COR-L47 (cell line): ENCODE measurements around the gene ABCG5.
A peak's percentile ranks its signal among the peaks of the same experiment; 100 is the strongest.

ENCODE experiments used
- DNase-seq: peaks from one replicate; lab custom pipeline; 2025; lab: John Stamatoyannopoulos, UW

The ABCG5 gene

DNA sequence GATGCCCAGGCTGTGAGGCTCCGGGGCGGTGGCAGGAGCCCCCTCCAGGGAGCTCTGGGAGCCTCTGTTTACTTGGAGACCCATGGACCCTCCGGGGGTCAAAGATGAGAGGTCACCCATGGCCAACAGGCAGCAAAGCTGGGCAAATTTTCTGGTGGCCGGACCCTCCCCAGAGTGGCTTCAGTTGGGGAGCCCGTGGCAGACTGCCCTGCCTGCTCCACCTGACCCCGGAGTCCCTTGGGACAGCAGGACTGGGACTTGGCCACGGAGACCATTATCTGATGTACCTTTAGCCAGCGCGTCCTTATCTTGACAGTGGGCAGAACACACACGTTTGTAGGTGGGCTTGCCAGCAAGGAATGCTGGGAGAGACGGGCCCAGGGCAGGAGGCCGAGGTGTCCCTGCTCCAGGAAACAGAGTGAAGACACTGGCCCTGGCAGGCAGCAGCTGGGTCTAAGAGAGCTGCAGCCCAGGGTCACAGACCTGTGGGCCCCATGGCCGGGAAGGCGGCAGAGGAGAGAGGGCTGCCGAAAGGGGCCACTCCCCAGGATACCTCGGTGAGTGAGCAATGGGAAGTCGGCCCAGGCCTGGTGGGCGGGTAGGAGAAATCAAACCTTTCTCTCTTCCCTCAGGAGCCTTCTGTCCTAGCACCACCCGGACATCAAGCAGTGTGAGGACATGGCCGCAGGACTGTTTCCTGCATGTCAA, at the start of gene ABCG5, which contains the start of gene ABCG8:
ABCG5 (minus strand) TSS at position 280 of the 708 bp plus-strand sequence; CDS start at position 120, 160 bp downstream.
ABCG8 (plus strand) TSS at position 412 of the 708 bp plus-strand sequence; CDS start at position 495, 83 bp downstream.
- DNase-seq: no peak

DNA sequence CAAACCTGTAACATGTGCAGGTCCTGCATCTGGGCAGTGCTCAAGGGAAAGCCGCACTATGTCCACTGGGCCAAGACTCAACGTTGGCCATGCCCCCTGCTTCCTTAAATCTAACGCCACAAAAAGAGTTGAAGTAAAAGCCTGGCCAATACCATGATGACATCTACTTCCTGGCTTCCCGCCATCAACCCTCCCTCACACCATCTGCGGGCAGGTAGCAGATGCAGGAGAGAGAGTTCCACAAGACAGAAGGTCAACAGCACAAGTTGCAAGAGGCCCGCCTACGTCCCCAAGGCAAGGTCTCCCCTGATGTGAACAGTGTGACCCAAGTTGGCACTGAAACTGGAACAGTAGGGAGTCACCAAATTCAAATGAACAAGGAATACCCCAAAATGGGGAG, 48.5 kb upstream of the ABCG5 start:
- no peak for DNase-seq

GRCh38 chr2:43885132-43885632, 46.5 kb upstream of the ABCG5 start:
- no peak for DNase-seq

- no peak for DNase-seq
Observed at GRCh38 chr2:43884689-43885088, 46.0 kb upstream of the ABCG5 start.

GRCh38 chr2:43882312-43882711, 43.7 kb upstream of the ABCG5 start:
- no peak for DNase-seq

GRCh38 chr2:43880952-43881351, 42.3 kb upstream of the ABCG5 start:
- no peak for DNase-seq

GRCh38 chr2:43880471-43880870, 41.8 kb upstream of the ABCG5 start:
- no peak for DNase-seq

DNA sequence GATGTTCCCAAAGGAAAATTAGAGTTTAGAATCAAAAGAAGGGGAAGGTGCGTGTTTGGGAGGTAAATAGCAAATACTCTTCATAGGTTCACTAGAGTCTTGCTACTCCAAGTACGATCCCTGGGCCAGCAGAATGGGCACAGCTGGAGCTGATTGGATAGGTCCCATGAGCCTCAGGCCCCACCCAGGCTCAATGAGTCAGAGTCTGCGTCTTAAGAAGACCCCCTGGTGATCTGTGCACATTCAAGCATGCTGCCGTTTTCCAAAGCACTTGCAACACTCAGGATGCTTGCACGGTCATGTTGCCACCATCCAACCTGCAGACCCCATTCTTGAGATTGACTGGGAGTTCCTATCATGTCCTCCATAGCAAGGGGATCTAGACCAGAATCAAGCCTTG, 40.6 kb upstream of the ABCG5 start:
- no peak for DNase-seq

DNA sequence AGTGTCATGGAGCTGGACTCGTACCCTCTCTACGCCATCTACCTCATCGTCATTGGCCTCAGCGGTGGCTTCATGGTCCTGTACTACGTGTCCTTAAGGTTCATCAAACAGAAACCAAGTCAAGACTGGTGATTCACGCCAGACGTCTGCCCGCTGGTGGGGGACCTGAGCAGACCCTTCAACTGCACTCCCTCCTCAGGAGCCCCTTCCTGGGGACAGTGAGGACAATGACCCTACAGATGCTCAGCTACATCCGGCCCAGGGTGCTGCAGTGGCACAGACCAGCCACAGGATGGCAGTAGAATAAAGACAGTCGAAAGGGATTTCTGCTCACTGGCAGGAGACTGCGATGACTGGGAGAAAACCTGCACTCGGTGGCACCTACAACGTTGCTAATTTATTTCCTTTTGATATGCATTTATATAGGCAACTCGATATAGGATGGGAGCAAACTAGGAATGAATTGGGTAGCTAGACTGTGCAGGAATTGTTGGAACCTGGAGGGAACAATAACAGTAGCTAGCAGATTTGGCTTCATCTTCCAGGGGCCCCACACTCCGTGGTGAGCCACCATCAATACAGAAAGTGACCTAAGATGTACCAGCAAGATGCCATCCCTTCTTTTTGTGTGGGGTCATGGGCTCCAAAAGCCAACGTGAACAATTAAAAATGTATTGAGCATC, 39.3 kb upstream of the ABCG5 start:
- DNase-seq: peak; percentile 50

DNA sequence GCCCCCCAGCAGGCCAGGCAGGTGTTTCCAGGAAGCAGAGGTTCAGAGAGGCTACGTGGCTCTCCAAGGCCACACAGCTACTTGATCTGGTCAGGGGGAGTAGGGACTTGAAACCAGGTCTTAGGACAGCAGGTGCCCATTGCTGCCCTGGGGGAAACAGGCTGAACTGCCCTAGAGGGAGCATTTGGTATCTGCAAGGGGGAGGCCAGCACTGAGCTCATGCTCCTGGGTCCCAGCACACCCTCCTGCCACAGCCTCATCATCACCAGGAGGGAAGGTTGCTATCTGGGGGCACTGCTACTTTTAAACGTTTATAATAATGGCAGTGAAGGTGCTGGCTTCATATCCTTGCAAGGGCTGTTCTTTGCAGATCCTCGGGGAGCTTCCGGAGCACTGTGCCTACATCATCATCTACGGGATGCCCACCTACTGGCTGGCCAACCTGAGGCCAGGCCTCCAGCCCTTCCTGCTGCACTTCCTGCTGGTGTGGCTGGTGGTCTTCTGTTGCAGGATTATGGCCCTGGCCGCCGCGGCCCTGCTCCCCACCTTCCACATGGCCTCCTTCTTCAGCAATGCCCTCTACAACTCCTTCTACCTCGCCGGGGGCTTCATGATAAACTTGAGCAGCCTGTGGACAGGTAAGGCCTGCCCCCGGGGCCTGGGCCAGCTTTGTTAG, 36.3 kb upstream of the ABCG5 start:
- no peak for DNase-seq

GRCh38 chr2:43872151-43872550, 33.5 kb upstream of the ABCG5 start:
- DNase-seq: no peak

DNA sequence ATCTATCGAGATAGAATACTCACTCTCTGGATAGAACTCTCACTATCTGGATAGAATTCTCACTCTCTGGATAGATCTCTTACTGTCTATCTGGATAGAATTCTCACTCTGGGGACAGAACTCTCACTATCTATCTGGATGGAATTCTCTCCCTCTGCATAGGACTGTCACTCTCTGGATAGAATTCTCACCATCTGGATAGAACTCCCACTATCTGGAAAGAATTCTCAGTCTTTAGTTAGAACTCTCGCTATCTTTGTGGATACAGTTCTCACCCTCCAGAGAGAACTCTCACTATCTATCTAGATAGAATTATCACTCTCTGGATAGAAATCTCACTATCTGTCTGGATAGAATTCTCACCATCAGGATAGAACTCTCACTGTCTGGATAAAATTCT, 16.7 kb upstream of the ABCG5 start:
- no peak for DNase-seq

- no peak for DNase-seq
Observed at GRCh38 chr2:43854671-43855070, 16.0 kb upstream of the ABCG5 start.

- DNase-seq: no peak
Observed at GRCh38 chr2:43853141-43854081, 14.8 kb upstream of the ABCG5 start.

- no peak for DNase-seq
Observed at GRCh38 chr2:43852196-43852730, 13.6 kb upstream of the ABCG5 start.

DNA sequence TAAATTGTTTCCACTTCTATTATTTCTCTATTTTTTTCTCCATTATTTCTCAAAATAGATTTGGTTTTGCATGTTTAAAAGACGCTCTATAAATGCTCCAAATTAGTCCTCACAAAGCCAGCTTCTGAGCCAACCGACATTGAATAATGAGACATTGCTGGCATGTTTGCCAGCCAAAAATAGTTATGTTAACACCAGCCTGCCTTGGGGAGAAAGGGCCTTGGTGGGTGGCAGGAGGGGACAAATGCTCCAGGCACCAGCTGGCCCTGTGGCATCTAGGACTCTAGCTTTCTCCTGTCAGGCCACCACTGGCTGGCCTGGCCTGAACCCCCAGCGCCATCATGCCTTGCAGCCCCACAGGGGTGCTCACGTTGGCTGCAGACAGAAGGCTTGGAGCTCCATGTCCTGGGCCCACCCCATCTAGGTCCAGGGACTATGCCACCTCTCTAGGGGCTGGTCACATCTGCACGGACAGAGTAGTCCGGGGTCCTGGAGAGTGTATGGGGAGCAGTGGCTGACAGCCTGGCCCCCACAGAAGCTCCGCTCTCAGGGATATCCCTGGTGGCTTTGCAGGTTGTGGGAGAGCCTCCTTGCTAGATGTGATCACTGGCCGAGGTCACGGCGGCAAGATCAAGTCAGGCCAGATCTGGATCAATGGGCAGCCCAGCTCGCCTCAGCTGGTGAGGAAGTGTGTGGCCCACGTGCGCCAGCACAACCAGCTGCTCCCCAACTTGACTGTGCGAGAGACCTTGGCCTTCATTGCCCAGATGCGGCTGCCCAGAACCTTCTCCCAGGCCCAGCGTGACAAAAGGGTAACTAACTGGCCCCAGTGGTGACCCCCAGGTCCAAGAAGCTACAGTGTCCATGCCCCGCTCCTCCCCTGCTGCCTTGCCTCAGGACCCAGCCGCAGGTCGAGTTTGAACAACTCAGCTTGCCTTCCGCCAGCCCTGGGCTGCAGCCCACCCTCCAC, 12.7 kb upstream of the ABCG5 start:
- no peak for DNase-seq

DNA sequence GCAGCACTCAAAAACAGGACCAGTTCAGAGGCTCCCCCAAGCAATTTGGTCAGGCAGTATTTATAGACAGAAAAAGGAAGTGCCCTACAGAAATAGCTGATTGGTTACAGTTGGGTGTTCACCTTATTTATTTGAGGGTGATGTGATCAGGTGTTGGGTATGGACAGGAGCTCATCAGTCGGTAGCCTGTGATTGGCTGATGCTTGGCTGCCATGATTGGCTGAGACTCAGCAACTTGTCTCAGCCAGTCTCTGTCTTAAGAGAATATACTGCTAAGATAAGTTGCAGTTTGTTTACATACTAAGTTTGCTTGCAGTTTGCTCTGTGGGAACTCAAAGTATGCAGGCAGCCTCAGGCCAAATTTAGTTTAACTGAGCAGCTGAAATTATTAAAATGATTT, 9.6 kb upstream of the ABCG5 start:
- no peak for DNase-seq

- no peak for DNase-seq
Observed at GRCh38 chr2:43846140-43846793, 7.6 kb upstream of the ABCG5 start.

- DNase-seq: no peak
Observed at GRCh38 chr2:43845181-43845580, 6.5 kb upstream of the ABCG5 start.

DNA sequence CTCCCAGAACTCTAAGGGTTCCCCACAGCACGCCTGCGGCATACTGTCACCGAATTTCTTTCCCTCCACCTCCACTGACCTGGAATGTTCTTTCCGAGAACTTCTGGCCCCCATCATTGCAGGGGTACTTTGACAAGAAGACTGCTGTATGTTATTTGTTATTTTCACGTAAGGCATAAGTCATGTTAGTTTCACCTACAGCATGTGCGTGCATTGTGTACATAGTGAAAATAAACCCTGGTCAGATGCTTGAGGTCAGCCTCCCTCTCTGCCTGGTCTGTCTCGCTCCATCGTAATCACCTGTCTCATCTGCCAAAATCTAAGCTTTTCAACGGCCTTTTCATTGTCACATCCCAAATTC, 4.2 kb upstream of the ABCG5 start:
- DNase-seq: no peak
